ENCODE measurements around the gene TMC2.
"Not testable (repeated sequence)": the region's sequence is repeated elsewhere in the genome, so short reads cannot be mapped to it uniquely, and the experiment has no call there.

Gene TMC2

DNA sequence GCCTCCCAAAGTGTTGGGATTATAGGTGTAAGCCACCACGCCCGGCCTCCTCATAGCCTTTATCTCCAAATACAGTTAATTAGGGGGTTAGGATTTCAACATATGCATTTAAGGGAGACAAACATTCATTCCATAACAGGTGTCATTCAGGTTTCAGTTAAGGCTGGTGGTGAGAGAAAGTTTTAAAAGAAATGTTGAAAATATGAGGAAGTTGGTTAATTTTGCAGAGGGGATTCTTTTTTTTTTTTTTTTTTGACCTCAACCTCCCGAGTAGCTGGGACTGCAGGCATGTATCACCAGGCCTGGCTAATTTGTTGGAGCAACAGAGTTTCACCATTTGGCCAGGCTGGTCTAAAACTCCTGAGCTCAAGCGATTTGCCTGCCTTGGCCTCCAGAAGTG lies 143.7 kb downstream of the TMC2 start:
- DNase-seq, result no peak

DNA sequence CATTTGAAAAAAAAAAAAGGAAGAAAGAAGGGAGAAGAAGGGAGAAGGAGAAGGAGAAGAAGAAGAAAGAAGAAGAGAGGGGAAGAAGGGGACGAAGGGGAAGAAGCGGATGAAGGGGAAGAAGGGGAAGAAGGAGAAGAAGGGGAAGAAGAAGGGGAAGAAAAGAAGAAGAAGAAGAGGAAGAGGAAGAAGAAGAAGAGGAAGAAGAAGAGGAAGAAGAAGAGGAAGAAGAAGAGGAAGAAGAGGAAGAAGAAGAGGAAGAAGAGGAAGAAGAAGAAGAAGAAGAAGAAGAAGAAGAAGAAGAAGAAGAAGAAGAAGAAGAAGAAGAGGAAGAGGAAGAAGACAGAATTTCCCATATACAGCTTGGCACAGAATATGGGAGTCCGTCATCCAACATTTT lies 145.7 kb downstream of the TMC2 start:
- DNase-seq, result not testable (repeated sequence)

DNA sequence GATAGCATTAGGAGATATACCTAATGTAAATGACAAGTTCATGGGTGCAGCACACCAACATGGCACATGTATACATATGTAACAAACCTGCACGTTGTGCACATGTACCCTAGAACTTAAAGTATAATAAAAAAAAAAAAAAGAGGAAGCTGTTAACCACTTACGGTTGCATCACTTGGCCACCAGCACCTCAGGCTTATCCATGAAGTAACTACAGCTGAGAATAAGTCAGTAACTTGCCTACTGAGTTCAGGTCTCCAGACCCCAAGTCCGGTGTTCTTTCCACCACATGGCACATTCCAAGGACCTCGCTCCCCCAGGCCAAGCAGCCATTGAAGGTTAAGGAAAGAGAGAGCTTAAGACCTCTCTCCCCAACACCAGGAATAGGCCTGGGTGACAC lies 148.4 kb downstream of the TMC2 start:
- not testable (repeated sequence) for DNase-seq

DNA sequence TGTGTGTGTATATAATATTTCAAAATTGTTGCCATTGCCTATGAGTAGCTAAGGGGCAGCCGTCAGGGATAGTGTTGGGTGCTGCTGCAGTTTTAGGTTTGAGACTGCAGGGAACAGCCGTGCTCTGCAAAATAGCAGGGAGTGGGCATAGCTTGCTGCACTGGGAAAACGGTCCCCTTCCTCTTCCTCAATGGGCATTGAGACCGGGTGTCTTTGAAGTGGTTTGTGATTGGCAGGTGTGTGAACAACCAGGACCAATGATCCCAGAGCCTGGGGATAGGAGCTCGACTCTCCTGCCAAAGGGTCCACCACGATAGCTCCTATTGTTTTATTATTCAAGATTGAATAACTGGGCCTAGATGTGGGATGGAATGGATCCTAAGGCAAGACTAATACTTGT lies 151.1 kb downstream of the TMC2 start:
- DNase-seq, result no peak

DNA sequence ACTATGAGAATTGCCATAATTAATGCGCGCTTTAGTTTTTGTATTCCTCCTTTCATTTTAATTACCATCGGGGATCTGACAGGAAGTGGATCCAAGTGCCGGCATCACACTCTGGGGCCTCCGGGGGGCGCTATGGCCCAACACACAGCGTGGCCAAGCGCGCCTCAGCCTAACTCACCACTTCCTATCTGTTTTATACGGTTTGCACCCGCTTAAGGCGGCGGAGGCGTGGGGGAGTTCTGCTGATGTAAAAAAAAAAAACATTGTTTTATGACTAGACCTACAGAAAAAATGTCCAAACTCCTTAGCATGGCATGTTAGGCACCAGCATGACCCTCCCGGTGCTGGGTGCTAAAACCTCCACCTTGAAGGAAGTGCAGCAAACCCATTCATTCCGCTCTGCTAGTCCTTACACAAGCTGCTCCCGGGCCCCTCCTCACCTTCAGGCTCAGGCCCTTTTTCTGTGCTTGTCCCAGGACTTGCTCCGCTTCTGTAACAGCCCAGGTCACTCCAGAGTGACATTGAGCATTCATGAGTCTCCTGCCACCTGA lies 151.7 kb downstream of the TMC2 start:
- DNase-seq, result peak; percentile 21 to 25

DNA sequence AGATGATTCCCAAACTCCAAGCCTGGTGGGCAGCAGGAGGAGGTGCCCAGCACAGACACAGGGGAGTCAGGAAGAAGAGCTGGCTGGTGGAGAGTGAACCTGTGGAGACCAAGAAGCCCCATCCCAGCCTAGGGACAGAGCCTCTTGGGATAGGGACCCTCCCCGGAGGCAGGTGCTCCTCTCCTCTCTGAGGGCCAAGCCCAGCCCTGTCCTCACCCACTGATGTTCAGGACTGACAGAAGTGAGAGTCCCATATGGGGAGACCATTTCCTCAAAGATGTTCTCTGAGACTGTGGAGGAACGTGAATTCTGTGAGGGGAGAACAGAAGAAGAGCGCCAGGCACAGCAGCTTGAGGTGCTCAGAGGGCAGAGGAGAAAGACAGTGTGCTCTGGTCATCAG lies 153.8 kb downstream of the TMC2 start:
- no peak for DNase-seq

DNA sequence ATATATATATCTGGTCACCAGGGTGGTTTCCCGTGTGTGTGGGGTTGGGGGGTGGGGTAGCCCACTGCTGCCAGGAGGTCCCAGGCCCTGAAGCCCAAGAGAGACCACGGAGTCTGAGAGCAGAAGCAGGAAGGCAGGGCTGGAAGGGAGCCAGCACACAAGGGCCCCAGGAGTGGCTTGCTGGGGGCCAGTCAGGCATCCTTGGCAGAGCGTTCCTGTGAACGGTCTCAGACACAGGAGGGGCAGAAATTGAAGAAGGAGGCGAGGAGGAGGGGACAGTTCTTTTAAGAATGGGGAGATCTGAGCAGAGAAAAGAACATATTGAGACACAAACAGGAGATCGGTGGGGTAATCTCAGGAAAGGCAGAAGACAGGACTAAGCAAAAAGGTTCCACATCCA lies 154.3 kb downstream of the TMC2 start:
- DNase-seq, result no peak

DNA sequence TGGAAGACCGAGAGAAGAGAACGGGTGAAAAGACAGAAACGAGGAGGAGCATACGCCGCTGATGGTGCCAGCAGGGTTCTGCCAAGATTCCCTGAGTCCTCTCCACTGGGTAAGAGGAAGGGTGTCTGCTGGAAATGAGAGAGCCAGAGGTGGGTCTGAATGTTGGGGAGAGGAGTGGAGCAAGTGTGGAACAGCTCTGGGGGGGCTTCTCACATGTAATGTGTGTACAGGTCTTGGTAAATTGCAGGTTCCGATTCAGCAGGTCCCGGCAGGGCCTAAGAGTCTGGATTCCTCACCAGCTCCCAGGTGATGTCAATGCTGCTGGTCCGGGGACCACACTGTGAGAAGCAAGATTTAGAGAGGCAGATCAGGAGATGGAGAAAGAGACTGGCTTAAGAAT lies 154.8 kb downstream of the TMC2 start:
- no peak for DNase-seq
